H1 (cell line): Measurements from ENCODE around the gene LDLRAD3. TPM values are rescaled to one million over a fixed set of nuclear protein-coding genes. Genes with fewer than 3 reads are reported as not detected.

ENCODE experiments used
- CTCF ChIA-PET: fragments of 300-600 bp; sonication (Branson Sonifier 250); formaldehyde crosslinking; loops from one replicate; lab custom pipeline; 2021; ENCODE audit not compliant: partially characterized antibody; lab: Charles Lee
- POLR2A ChIA-PET: fragments of 300-600 bp; sonication (Branson Sonifier 250); formaldehyde crosslinking; loops from one replicate; lab custom pipeline; 2021; ENCODE audit warnings: inconsistent platforms; ENCODE audit not compliant: partially characterized antibody; lab: Charles Lee
- DNase-seq, 2 experiments: peaks; one replicate each; pipeline versions ENCODE4 v3.0.0 to v3.0.0-alpha.2; 2010 to 2022; ENCODE audit warnings: low spot score in 2 of 2, low read depth in 1 of 2, mixed read lengths in 1 of 2
- FAIRE-seq: peaks from 2 replicates; lab custom pipeline; 2011; peaks lifted over from hg19 to GRCh38; lab: Jason Lieb, UNC
- H2AFZ ChIP-seq: 2 replicates; pipeline ENCODE4 v1.8.1; 2012; ENCODE audit warnings: low read length, inconsistent platforms
- H2AK5ac ChIP-seq: 2 replicates; pipeline ENCODE4 v1.6.1; 2013; ENCODE audit warnings: low read depth, low read length
- H2BK120ac ChIP-seq: replicated peaks from 2 replicates; pipeline ENCODE3; 2013; ENCODE audit warnings: low read depth, low read length, inconsistent platforms
- H2BK12ac ChIP-seq: 2 replicates; pipeline ENCODE4 v1.6.1; 2013; ENCODE audit warnings: low read depth, low read length
- H2BK15ac ChIP-seq: 2 replicates; pipeline ENCODE4 v1.6.1; 2013; ENCODE audit warnings: low read length
- H2BK20ac ChIP-seq: 2 replicates; pipeline ENCODE4 v1.6.1; 2013; ENCODE audit warnings: low read length
- H2BK5ac ChIP-seq: 2 replicates; pipeline ENCODE4 v1.6.1; 2013; ENCODE audit warnings: low read depth, low read length
- H3K14ac ChIP-seq: 2 replicates; pipeline ENCODE4 v1.6.1; 2013; ENCODE audit warnings: inconsistent platforms; ENCODE audit not compliant: insufficient read length
- H3K18ac ChIP-seq: 2 replicates; pipeline ENCODE4 v1.6.1; 2013; ENCODE audit warnings: low read length; ENCODE audit errors: extremely low read depth
- H3K23ac ChIP-seq: 2 replicates; pipeline ENCODE4 v1.6.1; 2013; ENCODE audit warnings: inconsistent platforms; ENCODE audit not compliant: insufficient read length
- H3K23me2 ChIP-seq: 2 replicates; pipeline ENCODE4 v1.6.1; 2013; ENCODE audit warnings: low read depth, low read length
- H3K27ac ChIP-seq: 2 replicates; pipeline ENCODE4 v1.6.1; 2011; ENCODE audit warnings: low read depth, low read length, inconsistent platforms
- H3K27me3 ChIP-seq, 4 experiments: replicated peaks in 1 of 4; 1 replicate in 1 of 4; 2 replicates in 3 of 4; pipeline versions ENCODE4 v1.6.1 to v1.8.1; 2011 to 2013; ENCODE audit warnings: low read length in 3 of 4, mild to moderate bottlenecking in 3 of 4, inconsistent platforms in 2 of 4, mixed read lengths in 2 of 4, moderate library complexity in 1 of 4; ENCODE audit not compliant: control insufficient read depth in 3 of 4, insufficient read depth in 3 of 4; ENCODE audit errors: extremely low read depth in 1 of 4
- H3K36me3 ChIP-seq, 4 experiments: 2 replicates each; pipeline versions ENCODE4 v1.6.1 to v1.8.1; 2011 to 2013; ENCODE audit warnings: mild to moderate bottlenecking in 4 of 4, low read length in 3 of 4, moderate library complexity in 2 of 4, control low read depth in 1 of 4, inconsistent platforms in 1 of 4; ENCODE audit not compliant: insufficient read depth in 4 of 4, control insufficient read depth in 2 of 4
- H3K4ac ChIP-seq: replicated peaks from 2 replicates; pipeline ENCODE3; 2013; ENCODE audit warnings: low read length, low read depth, mixed read lengths, inconsistent platforms; ENCODE audit not compliant: insufficient read length
- H3K4me1 ChIP-seq, 4 experiments: replicated peaks in 1 of 4; 1 replicate in 1 of 4; 2 replicates in 3 of 4; pipeline versions ENCODE4 v1.6.1 to v1.8.1; 2011 to 2013; ENCODE audit warnings: low read length in 3 of 4, inconsistent platforms in 2 of 4, mixed read lengths in 1 of 4; ENCODE audit not compliant: insufficient read depth in 4 of 4, control insufficient read depth in 3 of 4
- H3K4me2 ChIP-seq, 2 experiments: 2 replicates each; pipeline versions ENCODE4 v1.6.1 to v1.8.1; 2011 to 2013; ENCODE audit warnings: low read depth in 2 of 2, low read length in 2 of 2, control low read depth in 1 of 2, inconsistent platforms in 1 of 2, mild to moderate bottlenecking in 1 of 2; ENCODE audit not compliant: insufficient read depth in 1 of 2
- H3K4me3 ChIP-seq, 4 experiments: fragments of 200-600, 300-600 bp in 1 of 4; sonication (generic), shearing (Covaris generic), sonication (Bioruptor Twin) in 1 of 4; 2 replicates each; pipeline versions ENCODE4 v1.5.1 to v1.8.1; 2011 to 2016; ENCODE audit warnings: low read length in 4 of 4, low read depth in 3 of 4, control low read depth in 2 of 4, inconsistent platforms in 2 of 4, mild to moderate bottlenecking in 2 of 4, mixed read lengths in 1 of 4, moderate library complexity in 1 of 4; ENCODE audit not compliant: insufficient read depth in 2 of 4; ENCODE audit errors: extremely low read depth in 1 of 4
- H3K56ac ChIP-seq: replicated peaks from 2 replicates; pipeline ENCODE3; 2013; ENCODE audit warnings: low read depth, mild to moderate bottlenecking, mixed read lengths, low read length, inconsistent platforms; ENCODE audit not compliant: insufficient read length
- H3K79me1 ChIP-seq: 2 replicates; pipeline ENCODE4 v1.6.1; 2013; ENCODE audit warnings: low read depth, low read length, control low read depth
- H3K79me2 ChIP-seq, 2 experiments: 2 replicates each; pipeline versions ENCODE4 v1.6.1 to v1.8.1; 2012 to 2013; ENCODE audit warnings: low read length in 2 of 2, mild to moderate bottlenecking in 2 of 2, inconsistent platforms in 1 of 2; ENCODE audit not compliant: insufficient read depth in 2 of 2, control insufficient read depth in 1 of 2
- H3K9ac ChIP-seq, 4 experiments: replicated peaks in 1 of 4; 1 replicate in 1 of 4; 2 replicates in 3 of 4; pipeline versions ENCODE4 v1.6.1 to v1.8.1; 2011 to 2013; ENCODE audit warnings: low read depth in 3 of 4, low read length in 3 of 4, control low read depth in 2 of 4, mild to moderate bottlenecking in 2 of 4, moderate library complexity in 2 of 4, inconsistent platforms in 1 of 4; ENCODE audit errors: extremely low read depth in 1 of 4
- H3K9me3 ChIP-seq, 2 experiments: 2 replicates each; pipeline versions ENCODE4 v1.6.1 to v1.8.1; 2012 to 2013; ENCODE audit warnings: mild to moderate bottlenecking in 2 of 2, moderate library complexity in 2 of 2, control low read depth in 1 of 2, inconsistent platforms in 1 of 2, low read depth in 1 of 2, low read length in 1 of 2, mixed read lengths in 1 of 2; ENCODE audit not compliant: insufficient read depth in 2 of 2
- H4K20me1 ChIP-seq, 2 experiments: replicated peaks in 1 of 2; 2 replicates each; pipeline versions ENCODE3 to v1.8.1; 2011 to 2013; ENCODE audit warnings: inconsistent platforms in 2 of 2, low read length in 2 of 2, mild to moderate bottlenecking in 1 of 2; ENCODE audit not compliant: insufficient read depth in 2 of 2, control insufficient read depth in 1 of 2
- H4K5ac ChIP-seq: 2 replicates; pipeline ENCODE4 v1.6.1; 2013; ENCODE audit warnings: low read length, low read depth, mixed read lengths, inconsistent platforms; ENCODE audit not compliant: insufficient read length
- H4K8ac ChIP-seq: 2 replicates; pipeline ENCODE4 v1.8.0; 2013; ENCODE audit warnings: mild to moderate bottlenecking, moderate library complexity, low read length, inconsistent platforms; ENCODE audit not compliant: insufficient read depth; ENCODE audit errors: extremely low read depth
- H4K91ac ChIP-seq: replicated peaks from 2 replicates; pipeline ENCODE3; 2013; ENCODE audit warnings: low read length, mixed read lengths, inconsistent platforms; ENCODE audit not compliant: insufficient read length
- ASH2L ChIP-seq: fragments of 200-600, 300-600 bp; sonication (generic); IDR thresholded peaks from one replicate; pipeline ENCODE4 v1.7.1; 2017; ENCODE audit warnings: low read length
- ATF2 ChIP-seq: IDR thresholded peaks from 2 replicates; pipeline ENCODE4 v1.6.1; 2012; ENCODE audit warnings: low read length, inconsistent platforms
- CEBPB ChIP-seq: IDR thresholded peaks from 2 replicates; pipeline ENCODE4 v1.6.1; 2012; ENCODE audit warnings: low read depth, low read length
- KDM5A ChIP-seq: fragments of 200-600 bp; IDR thresholded peaks from 2 replicates; pipeline ENCODE4 v1.7.1; 2012; ENCODE audit warnings: mild to moderate bottlenecking, low read length, inconsistent platforms, mixed read lengths
- NANOG ChIP-seq: IDR thresholded peaks from 2 replicates; pipeline ENCODE4 v1.6.1; 2011; ENCODE audit warnings: low read length, low read depth, mild to moderate bottlenecking, inconsistent platforms; ENCODE audit not compliant: insufficient read depth, poor library complexity, severe bottlenecking
- TAF1 ChIP-seq: IDR thresholded peaks from 2 replicates; pipeline ENCODE4 v1.6.1; 2011; ENCODE audit warnings: mild to moderate bottlenecking, low read depth, low read length
- ZNF274 ChIP-seq: IDR thresholded peaks from 2 replicates; pipeline ENCODE4 v1.7.0; 2012; ENCODE audit warnings: low read length, borderline replicate concordance; ENCODE audit errors: extremely low read depth
- WGBS, 2 experiments: shearing (Covaris generic) in 1 of 2; methylation state at CpG; one replicate each; pipeline versions ENCODE4 v1.1.6 to v1.1.7; 2013 to 2015; ENCODE audit warnings: low lambda C conversion rate in 2 of 2, mixed read lengths in 2 of 2, inconsistent platforms in 1 of 2, low coverage in 1 of 2, missing lambda C conversion rate in 1 of 2; ENCODE audit not compliant: insufficient replicate concordance in 2 of 2, insufficient coverage in 1 of 2, insufficient read length in 1 of 2; ENCODE audit errors: extremely low coverage in 1 of 2, missing lambda C conversion rate in 1 of 2; 5-methylcytosine and 5-hydroxymethylcytosine counted together
- polyA plus RNA-seq, 7 experiments: library from polyadenylated mRNA; depleted of rRNA in 3 of 7; stranded (reverse) in 5 of 7; unstranded in 2 of 7; fragments of >200 nt in 5 of 7; fragments of 200-250 nt in 2 of 7; gene quantifications; 1 replicate in 5 of 7; 2 replicates in 1 of 7; 4 replicates in 1 of 7; pipeline versions ENCODE4 v1.2.1 to v1.2.3, GENCODE V29; 2011 to 2013; ENCODE audit warnings: missing spikeins in 2 of 7, mixed read lengths in 2 of 7
- total RNA-seq: library from RNA; stranded (reverse); fragmentation: NEBNext Ultra II Directional; extraction: Animal tissue kit (Norgen Biotek cat#: 25700); gene quantifications from 2 replicates; pipeline ENCODE4 v1.2.1, GENCODE V29; 2021

Gene LDLRAD3
- total and polyA plus RNA-seq, 2 of the 8 experiments (the other 6 are each of a cell fraction or from before 2014, with no cell fraction given) = 18.6 to 22.8 TPM

GRCh38 chr11:36019005-36019596 is 75.2 kb downstream of the LDLRAD3 start:
- FAIRE-seq = no peak
- H3K27ac ChIP-seq = no peak overlapping the region
- no peak overlapping the region for H2BK20ac ChIP-seq
- peaks cover 0 to 2% of the 10 kb centered on the region in 2 experiments for H4K20me1 ChIP-seq
- peaks cover 0 to 11% (median 4%) of the 10 kb centered on the region in 4 experiments; a peak in 5 of 7 replicates for H3K4me1 ChIP-seq
- H3K56ac ChIP-seq = no peak overlapping the region
- TF ChIP-seq KDM5A = no peak
- no peak for TF ChIP-seq CEBPB
- TF ChIP-seq NANOG = no peak
- no peak for TF ChIP-seq ZNF274
- no peak for TF ChIP-seq ATF2
- no peak for TF ChIP-seq TAF1
- no peak for TF ChIP-seq ASH2L
- no peaks in the 10 kb centered on the region; the same call in 1 of the 2 replicates for H3K23me2 ChIP-seq
- no peak overlapping the region for H2BK12ac ChIP-seq
- no peak overlapping the region for H2BK120ac ChIP-seq
- H2BK15ac ChIP-seq = no peak overlapping the region
- H4K91ac ChIP-seq = no peak overlapping the region
- WGBS, 2 experiments = 90% methylated on average over 8 of the region's 8 CpGs; no CpG with 5 or more reads in 1 of the 2 experiments
- H3K14ac ChIP-seq = no peak overlapping the region
- H3K79me1 ChIP-seq = peaks cover 5% of the 10 kb centered on the region; the same call in 1 of the 2 replicates
- H2AK5ac ChIP-seq = no peak overlapping the region
- CTCF ChIA-PET = interaction anchor here (1.6 to 3.7 kb wide), 5 partner anchors 10 to 197 kb away, joined by 3 to 13 read pairs (median 4); no protein-coding TSS in a partner anchor
- no peaks in the 10 kb centered on the region for H3K27me3 ChIP-seq
- POLR2A ChIA-PET = interaction anchor here (1.2 kb wide), 1 partner anchor 15 kb away, joined by 5 read pairs; no protein-coding TSS in a partner anchor
- no peak overlapping the region for H2BK5ac ChIP-seq
- no peak overlapping the region for H3K9ac ChIP-seq
- H4K5ac ChIP-seq = no peak overlapping the region
- DNase-seq = no peak
- no peaks in the 10 kb centered on the region for H3K36me3 ChIP-seq
- no peak overlapping the region for H4K8ac ChIP-seq
- no peak overlapping the region for H2AFZ ChIP-seq
- no peak overlapping the region for H3K18ac ChIP-seq
- H3K4me2 ChIP-seq = no peak overlapping the region
- no peak overlapping the region for H3K23ac ChIP-seq
- no peak overlapping the region for H3K4me3 ChIP-seq
- no peaks in the 10 kb centered on the region for H3K9me3 ChIP-seq
- H3K4ac ChIP-seq = no peak overlapping the region
- peaks cover 0 to 53% of the 10 kb centered on the region in 2 experiments; a peak in 3 of 4 replicates for H3K79me2 ChIP-seq
